ENCODE measurements around the gene FILIP1L. TPM values are rescaled to one million over a fixed set of nuclear protein-coding genes. Genes with fewer than 3 reads are reported as not detected.

FILIP1L gene
- total RNA-seq, 1 experiment from 2014 or later, result 0.07 TPM

DNA sequence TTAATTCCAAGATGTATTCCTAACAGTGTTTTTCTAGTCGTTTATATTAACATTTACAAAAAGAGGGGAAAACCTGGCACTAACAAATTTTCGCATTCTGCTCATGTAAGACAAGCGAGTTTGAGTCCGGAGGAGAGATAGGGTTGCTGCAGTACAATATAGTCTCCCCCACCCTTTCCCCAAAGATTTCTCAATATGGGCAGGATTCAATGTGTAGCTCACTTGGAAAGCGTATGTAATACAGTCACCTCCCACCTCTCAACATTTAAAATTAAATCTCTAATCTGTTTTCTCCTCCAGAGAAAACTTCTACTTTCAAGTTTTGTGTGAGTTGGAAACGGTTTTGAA lies 238.7 kb downstream of the FILIP1L start:
- Histone ChIP-seq H3K36me3 (replicated peaks; ENCODE audit: control insufficient read depth, insufficient read depth, low read length) (no peaks in the 10 kb centered on the region), H3K27me3 (ENCODE audit: control insufficient read depth, insufficient read depth, low read length) (peaks cover 43% of the 10 kb centered on the region; the same call in 1 of the 2 replicates), H3K4me3 (ENCODE audit: insufficient read depth, low read depth, low read length) (peak overlapping the region; percentile 41)
- DNase-seq, result no peak

DNA sequence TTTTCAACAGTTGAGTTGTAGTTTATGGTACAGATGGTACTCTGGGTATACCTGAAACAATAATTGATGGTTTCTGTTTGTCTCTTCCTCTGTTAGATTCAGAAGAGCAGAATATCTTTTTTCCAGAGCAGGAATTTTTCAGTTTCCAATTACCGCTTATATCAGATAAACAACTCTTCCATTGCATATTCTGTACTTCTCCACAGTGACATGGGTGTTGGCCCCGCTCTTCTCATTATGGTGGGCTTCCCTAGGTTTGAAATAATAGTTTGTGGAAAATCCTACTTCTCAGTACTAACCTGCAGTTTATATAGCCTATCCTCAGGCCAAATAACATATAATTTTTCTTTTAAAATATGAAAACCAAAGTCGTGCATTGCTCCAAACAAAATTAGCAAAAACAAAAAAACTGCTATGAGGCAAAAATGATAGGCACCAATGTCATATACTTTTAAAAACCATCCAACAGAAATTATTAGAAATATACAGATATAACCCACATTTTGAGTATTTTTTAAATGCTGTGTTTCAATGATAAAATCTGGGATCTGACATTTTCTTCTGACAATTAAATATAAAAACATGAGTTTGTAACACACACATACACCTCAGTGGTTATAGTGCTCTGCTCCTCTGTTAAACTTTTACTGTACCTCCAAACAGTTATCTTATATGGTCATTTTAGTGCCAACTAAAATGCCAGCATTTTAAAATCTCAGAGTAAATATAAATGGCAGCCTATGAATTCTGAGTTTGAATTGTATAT lies 239.9 kb downstream of the FILIP1L start:
- no peaks in the 10 kb centered on the region for H3K36me3 ChIP-seq (replicated peaks; ENCODE audit: control insufficient read depth, insufficient read depth, low read length)
- DNase-seq, result no peak
- peaks cover 43% of the 10 kb centered on the region; the same call in 1 of the 2 replicates for H3K27me3 ChIP-seq (ENCODE audit: control insufficient read depth, insufficient read depth, low read length)
- no peak overlapping the region for H3K4me3 ChIP-seq (ENCODE audit: insufficient read depth, low read depth, low read length)

- Histone ChIP-seq H3K4me3 (ENCODE audit: insufficient read depth, low read depth, low read length) (no peak overlapping the region), H3K27me3 (ENCODE audit: control insufficient read depth, insufficient read depth, low read length) (peaks cover 41% of the 10 kb centered on the region; the same call in 1 of the 2 replicates), H3K36me3 (replicated peaks; ENCODE audit: control insufficient read depth, insufficient read depth, low read length) (no peaks in the 10 kb centered on the region)
- no peak for DNase-seq
These were observed 240.8 kb downstream of the FILIP1L start for GRCh38 chr3:99873269-99874102.

GRCh38 chr3:99872923-99873254 lies 241.4 kb downstream of the FILIP1L start:
- Histone ChIP-seq H3K4me3 (ENCODE audit: insufficient read depth, low read depth, low read length) (no peak overlapping the region), H3K27me3 (ENCODE audit: control insufficient read depth, insufficient read depth, low read length) (peaks cover 36% of the 10 kb centered on the region; the same call in 1 of the 2 replicates), H3K36me3 (replicated peaks; ENCODE audit: control insufficient read depth, insufficient read depth, low read length) (no peaks in the 10 kb centered on the region)
- no peak for DNase-seq

DNA sequence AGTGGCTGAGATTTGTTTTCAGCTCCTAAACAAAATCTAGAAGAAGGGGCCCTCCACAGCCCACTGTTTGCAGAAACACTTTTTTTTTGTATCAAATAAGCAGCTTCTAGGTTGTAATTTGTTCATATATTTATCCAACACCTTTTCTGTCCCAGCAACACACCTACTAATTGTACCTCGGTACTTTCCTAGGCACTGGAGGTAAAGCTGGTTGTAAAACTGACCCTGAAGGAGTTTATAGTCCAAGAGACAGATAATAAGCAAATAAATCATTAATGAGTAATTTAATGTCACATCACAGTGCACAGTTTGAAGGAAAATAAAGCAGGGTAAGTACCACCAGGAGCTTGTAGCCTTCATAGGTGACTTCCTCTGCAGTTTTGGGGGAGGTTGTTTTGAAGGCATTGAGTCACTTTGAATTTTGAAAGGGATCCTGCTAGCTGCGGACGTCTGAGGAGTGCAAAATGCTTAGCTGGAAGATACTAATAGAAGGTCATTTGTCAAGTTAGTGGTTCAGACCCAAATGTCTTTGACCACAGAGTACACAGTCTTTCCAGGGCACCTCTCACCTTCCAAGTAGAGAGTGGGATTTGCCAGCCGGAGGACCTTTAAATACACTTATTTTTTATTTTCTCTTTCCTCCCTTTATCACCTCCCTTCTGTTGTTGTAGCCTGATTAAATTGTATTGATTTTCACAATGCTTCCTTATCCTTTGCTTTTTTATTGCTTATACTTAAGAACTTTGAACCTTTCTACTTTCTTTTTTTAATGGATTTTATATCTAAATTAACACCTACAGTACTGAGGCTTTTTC lies 242.9 kb downstream of the FILIP1L start:
- H3K4me3 ChIP-seq (ENCODE audit: insufficient read depth, low read depth, low read length), result no peak overlapping the region
- no peak for DNase-seq
- H3K27me3 ChIP-seq (ENCODE audit: control insufficient read depth, insufficient read depth, low read length), result peaks cover 22% of the 10 kb centered on the region; the same call in 1 of the 2 replicates
- H3K36me3 ChIP-seq (replicated peaks; ENCODE audit: control insufficient read depth, insufficient read depth, low read length), result no peaks in the 10 kb centered on the region

- Histone ChIP-seq H3K4me3 (ENCODE audit: insufficient read depth, low read depth, low read length) (no peak overlapping the region), H3K27me3 (ENCODE audit: control insufficient read depth, insufficient read depth, low read length) (peaks cover 22% of the 10 kb centered on the region; the same call in 1 of the 2 replicates), H3K36me3 (replicated peaks; ENCODE audit: control insufficient read depth, insufficient read depth, low read length) (no peaks in the 10 kb centered on the region)
- no peak for DNase-seq
These were observed 243.6 kb downstream of the FILIP1L start for GRCh38 chr3:99870712-99871111.

- H3K36me3 ChIP-seq (replicated peaks; ENCODE audit: control insufficient read depth, insufficient read depth, low read length), result no peaks in the 10 kb centered on the region
- H3K4me3 ChIP-seq (ENCODE audit: insufficient read depth, low read depth, low read length), result no peak overlapping the region
- DNase-seq, result no peak
- H3K27me3 ChIP-seq (ENCODE audit: control insufficient read depth, insufficient read depth, low read length), result peaks cover 15% of the 10 kb centered on the region; the same call in 1 of the 2 replicates
These were observed 244.7 kb downstream of the FILIP1L start for GRCh38 chr3:99869621-99870020.

DNA sequence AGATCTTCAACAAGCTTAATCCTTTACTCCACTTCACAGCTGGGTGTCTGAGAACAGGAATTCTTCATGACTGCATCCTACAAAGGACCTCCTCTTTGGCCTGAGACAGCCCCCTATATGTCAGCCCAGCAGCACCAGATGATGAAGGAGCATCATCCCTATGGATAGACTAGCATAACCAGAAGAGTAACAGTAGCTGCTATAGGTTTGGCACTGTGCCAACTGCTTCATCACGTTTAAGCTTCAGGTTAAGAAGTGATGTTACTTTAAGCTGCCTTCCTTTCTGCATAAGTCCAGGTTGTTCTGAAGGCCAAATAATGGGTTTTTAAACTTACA lies 246.0 kb downstream of the FILIP1L start:
- Histone ChIP-seq H3K4me3 (ENCODE audit: insufficient read depth, low read depth, low read length) (no peak overlapping the region), H3K27me3 (ENCODE audit: control insufficient read depth, insufficient read depth, low read length) (peaks cover 5% of the 10 kb centered on the region; the same call in 1 of the 2 replicates), H3K36me3 (replicated peaks; ENCODE audit: control insufficient read depth, insufficient read depth, low read length) (no peaks in the 10 kb centered on the region)
- DNase-seq, result peak; percentile 16

GRCh38 chr3:99867594-99868310 lies 246.5 kb downstream of the FILIP1L start:
- Histone ChIP-seq H3K36me3 (replicated peaks; ENCODE audit: control insufficient read depth, insufficient read depth, low read length) (no peaks in the 10 kb centered on the region), H3K4me3 (ENCODE audit: insufficient read depth, low read depth, low read length) (no peak overlapping the region), H3K27me3 (ENCODE audit: control insufficient read depth, insufficient read depth, low read length) (peaks cover 3% of the 10 kb centered on the region; the same call in 1 of the 2 replicates)
- no peak for DNase-seq

DNA sequence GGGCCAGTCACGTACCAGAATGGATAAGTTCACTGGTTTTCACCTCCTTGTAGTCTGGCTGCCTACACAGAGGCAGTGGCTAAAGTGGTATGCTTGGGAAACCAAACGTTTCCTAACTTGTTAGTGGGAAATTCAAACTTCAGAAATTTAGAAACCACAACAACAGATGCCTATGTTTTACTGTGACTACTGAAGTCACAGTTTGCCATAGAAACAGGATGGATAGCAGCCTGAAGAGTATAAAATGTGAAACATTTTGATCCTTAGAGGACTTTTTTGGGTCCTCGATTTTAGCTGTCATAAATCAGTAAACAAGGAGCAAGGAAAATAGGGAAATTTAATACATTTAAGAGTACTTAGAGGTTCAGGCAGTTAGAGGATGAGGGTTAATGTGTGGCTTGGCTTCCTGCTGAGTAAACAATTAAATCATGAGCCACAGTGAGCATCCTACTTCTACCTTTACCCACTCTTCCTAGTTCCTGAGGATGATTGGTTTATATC lies 248.0 kb downstream of the FILIP1L start:
- DNase-seq, result no peak
- peaks cover 1% of the 10 kb centered on the region; the same call in 1 of the 2 replicates for H3K27me3 ChIP-seq (ENCODE audit: control insufficient read depth, insufficient read depth, low read length)
- H3K4me3 ChIP-seq (ENCODE audit: insufficient read depth, low read depth, low read length), result no peak overlapping the region
- no peaks in the 10 kb centered on the region for H3K36me3 ChIP-seq (replicated peaks; ENCODE audit: control insufficient read depth, insufficient read depth, low read length)

DNA sequence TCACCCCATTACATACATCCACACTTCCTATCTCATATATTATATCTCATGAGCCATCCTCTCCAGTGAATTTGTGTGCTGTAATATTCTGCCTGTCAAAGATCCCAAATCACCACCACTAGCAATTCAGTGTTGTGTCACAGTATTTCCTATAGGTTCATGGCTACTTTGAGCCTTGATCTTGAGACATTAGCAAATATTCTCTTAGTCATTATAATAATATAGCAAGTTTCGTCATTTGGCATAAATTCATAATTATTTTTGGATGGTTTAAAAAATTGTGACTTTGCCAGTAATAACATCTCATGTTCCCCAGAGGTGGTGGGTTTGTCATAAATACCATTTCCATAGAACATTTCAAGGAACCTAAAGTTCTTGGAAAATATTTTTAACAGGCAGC lies 249.0 kb downstream of the FILIP1L start:
- DNase-seq, result no peak
- H3K36me3 ChIP-seq (replicated peaks; ENCODE audit: control insufficient read depth, insufficient read depth, low read length), result no peaks in the 10 kb centered on the region
- no peaks in the 10 kb centered on the region for H3K27me3 ChIP-seq (ENCODE audit: control insufficient read depth, insufficient read depth, low read length)
- H3K4me3 ChIP-seq (ENCODE audit: insufficient read depth, low read depth, low read length), result no peak overlapping the region

GRCh38 chr3:99864289-99864688 lies 250.0 kb downstream of the FILIP1L start:
- no peak for DNase-seq
- no peak overlapping the region for H3K4me3 ChIP-seq (ENCODE audit: insufficient read depth, low read depth, low read length)
- no peaks in the 10 kb centered on the region for H3K27me3 ChIP-seq (ENCODE audit: control insufficient read depth, insufficient read depth, low read length)
- no peaks in the 10 kb centered on the region for H3K36me3 ChIP-seq (replicated peaks; ENCODE audit: control insufficient read depth, insufficient read depth, low read length)

GRCh38 chr3:99863588-99863987 lies 250.7 kb downstream of the FILIP1L start:
- Histone ChIP-seq H3K4me3 (ENCODE audit: insufficient read depth, low read depth, low read length) (no peak overlapping the region), H3K36me3 (replicated peaks; ENCODE audit: control insufficient read depth, insufficient read depth, low read length) (no peaks in the 10 kb centered on the region), H3K27me3 (ENCODE audit: control insufficient read depth, insufficient read depth, low read length) (no peaks in the 10 kb centered on the region)
- DNase-seq, result no peak

DNA sequence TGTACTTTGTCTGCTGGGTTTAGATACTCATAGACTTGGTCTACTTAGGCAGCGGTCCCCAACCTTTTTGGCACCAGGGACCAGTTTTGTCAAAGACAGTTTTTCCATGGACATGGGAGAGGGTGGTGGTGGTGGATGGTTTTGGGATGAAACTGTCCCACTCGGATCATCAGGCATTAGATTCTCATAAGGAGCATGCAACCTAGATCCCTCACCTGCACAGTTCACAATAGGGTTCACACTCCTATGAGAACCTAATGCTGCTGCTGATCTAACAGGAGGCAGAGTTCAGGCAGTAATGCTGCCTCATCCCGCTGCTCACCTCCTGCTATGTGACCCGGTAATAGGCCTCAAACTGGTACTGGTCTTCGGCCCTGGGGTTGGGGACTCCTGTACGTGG lies 251.3 kb downstream of the FILIP1L start:
- H3K36me3 ChIP-seq (replicated peaks; ENCODE audit: control insufficient read depth, insufficient read depth, low read length), result no peaks in the 10 kb centered on the region
- no peaks in the 10 kb centered on the region for H3K27me3 ChIP-seq (ENCODE audit: control insufficient read depth, insufficient read depth, low read length)
- no peak overlapping the region for H3K4me3 ChIP-seq (ENCODE audit: insufficient read depth, low read depth, low read length)
- no peak for DNase-seq

Data from H7 (cell line).